GM19193 (cell line): ENCODE measurements around the gene INTS14.

Experiments
- POLR2A ChIP-seq: IDR thresholded peaks from 4 replicates; pipeline ENCODE4 v1.6.1; 2011; ENCODE audit not compliant: insufficient read depth, insufficient read length; ENCODE audit errors: extremely low read depth

Gene INTS14

DNA sequence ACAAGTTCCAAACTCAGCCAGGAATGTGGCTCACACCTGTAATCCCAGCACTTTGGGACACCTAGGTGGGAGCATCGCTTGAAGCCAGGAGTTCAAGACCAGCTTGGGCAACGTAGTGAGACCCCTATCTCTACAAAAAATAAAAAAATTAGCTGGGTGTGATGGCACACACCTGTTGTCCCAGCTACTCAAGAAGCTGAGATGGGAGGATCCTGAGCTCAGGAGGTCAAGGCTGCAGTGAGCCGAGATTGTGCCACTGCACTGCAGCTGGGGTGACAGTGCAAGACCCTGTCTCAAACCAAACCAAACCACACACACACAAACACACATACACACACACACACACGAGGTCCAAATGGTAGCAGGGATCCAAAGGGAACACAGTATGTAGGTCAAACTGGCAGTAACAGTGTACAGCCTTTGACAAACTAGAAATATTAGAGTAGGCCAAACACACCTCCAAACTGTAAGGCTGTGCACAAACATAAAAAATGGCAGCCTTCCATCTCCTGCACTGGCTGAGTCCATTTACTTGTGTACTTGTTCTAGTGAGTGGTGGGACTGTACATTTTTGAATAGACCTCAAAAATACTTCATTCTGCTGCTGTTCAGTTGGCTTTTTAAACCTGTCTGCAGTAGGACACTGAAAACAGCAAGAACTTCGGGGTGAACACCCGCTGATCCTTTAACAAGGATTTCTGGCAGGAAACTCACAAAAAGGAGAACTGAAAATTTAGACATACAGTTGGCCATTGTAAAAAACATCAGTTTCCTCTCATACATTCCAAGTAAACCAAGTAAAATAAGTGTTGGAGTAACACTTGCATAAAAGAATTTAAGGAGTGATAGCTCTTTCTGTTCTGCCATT lies 33.6 kb downstream of the INTS14 start:
- no peak for TF ChIP-seq POLR2A

DNA sequence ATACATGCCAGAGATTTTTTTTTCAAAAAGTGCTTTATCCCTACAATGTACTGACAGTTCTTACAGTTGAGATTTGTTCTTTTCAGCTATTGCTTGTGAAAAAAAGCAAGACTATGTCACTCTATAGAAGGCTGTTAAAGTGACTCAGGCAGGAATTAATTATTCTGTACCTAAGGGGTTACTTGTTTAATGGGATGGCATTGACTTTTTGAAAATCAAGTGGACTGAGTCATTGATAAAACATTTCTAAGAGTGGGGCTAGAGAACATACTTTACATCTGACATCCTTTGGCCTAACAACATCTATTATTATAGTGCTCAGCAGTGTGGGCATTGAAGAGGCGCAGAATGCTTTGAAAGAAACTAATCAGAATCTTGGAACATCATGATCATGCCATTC lies 34.3 kb downstream of the INTS14 start:
- TF ChIP-seq POLR2A: no peak

DNA sequence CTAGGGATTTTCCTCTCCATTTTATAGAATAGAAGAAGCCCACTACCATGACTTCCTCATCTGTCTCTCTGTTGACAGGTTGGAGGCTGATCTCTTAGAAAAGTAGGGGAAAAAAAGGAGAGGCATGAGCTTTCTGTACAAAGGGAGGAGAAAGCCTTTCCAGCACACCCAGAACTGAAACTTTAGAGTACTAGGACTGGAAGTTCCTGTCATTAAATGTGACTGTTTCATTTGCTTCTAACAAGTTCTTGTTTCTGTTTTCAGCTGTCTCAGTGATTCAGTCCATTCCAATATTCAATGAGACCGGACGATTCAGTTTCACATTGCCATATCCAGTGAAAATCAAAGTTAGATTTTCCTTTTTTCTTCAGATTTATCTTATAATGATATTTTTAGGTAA lies 39.0 kb downstream of the INTS14 start:
- TF ChIP-seq POLR2A: no peak

DNA sequence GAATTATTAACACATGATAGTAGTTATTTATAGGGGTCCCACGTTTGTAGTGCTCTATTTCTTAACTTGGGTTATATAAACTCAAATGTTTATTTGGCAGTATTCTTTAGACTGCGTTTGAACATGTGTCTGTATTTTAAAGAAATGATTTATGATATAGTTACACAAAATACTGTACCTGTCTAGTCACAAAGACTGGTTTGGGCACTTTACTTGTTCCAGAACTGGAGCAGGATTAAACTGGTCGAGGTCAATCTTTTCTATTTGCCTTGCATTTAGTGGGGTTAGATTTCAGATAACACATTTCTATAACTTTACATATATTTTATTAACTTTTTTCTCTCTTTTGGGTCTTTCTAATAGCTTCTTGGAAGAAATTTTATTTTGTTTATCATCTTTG lies 41.2 kb downstream of the INTS14 start:
- TF ChIP-seq POLR2A: no peak

DNA sequence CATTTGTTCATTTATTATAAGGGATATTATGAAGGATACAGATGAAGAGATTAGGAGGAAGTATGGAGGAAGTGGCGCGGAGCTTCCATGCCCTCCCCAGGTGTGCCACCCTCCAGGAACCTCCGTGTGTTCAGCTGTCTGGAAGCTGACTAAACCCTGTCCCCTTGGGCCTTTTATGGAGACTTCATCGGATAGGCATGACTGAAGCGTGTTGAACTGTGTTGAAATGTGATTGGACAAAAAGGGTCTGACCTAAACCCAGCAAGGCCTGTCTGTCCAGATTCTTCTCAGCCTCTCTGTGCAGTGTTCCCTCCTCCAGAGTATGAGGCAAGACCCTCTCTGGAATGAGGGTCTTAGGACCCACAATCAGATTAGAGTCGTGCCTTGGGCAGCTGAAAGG lies 49.0 kb downstream of the INTS14 start:
- no peak for TF ChIP-seq POLR2A

DNA sequence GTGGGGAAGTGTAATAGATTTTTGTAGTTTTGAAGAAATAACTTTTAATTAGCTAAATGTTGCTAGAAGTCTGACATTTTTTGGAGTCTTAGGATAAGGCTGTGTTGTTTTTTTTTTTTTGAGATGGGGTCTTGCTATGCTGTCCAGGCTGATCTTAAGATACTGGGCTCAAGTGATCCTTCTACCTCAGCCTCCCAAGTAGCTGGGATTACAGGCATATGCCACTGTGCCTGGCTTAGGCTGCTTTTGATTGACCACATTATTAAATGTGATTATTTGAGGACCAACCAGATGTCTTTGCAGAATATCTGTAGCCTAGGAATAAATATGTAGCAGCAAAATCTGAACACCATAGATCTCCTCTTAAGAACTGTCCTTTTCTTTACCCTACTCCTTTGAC lies 51.0 kb downstream of the INTS14 start:
- no peak for TF ChIP-seq POLR2A

DNA sequence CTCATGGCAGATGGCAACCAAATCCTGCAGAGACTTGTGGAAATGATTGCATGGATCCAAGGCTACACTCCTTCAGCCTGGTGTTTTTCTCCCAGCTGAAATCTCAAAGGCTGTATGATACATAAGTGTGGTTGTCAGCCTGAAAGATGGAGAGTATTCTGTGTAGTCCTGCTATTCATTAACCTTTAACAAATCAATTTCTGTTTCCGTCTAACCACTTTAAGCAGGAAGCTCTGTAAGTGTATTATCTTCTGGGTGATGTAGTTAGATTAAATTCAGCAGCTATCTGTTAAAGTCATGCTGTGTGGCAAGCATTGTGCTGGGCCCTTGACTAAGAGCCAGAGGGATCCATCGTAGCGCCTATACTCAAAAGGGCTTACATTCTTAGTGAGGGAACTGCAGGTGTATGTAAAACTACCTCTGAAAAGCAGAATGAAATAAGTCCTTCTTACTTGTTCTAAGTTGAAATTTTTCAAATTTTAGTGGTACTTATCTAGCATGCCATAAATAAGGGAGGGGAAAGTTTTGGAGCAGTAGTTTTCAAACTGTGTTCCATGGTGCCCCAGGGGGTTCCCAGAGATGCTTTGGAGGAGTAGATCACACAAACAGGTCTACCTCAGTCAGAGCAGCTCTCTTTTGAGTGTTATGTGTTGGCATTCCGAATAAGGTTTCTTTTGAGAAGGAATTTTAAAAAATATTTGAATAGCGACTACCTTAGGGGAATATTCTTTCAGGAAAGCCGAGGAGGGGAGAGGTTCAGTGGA lies 51.8 kb downstream of the INTS14 start:
- TF ChIP-seq POLR2A: no peak

DNA sequence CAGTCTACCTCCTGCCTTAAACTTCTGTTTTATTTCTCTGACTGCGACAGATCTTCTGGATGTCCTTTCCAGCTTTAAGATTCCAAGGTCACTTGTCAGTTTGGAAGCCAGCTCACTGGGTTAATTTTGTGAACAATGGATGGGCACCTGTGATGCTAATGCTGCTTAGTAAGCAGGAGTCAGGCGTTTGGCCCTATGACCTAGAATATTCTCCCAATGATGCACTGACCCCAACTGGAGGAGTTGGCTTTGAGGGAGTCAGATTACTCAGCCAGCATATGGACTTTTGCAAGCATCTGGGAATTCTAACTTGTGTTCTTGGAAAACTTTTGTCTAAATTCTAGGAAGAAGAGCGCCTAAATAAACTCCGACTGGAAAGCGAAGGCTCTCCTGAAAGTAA lies 52.6 kb downstream of the INTS14 start:
- no peak for TF ChIP-seq POLR2A

DNA sequence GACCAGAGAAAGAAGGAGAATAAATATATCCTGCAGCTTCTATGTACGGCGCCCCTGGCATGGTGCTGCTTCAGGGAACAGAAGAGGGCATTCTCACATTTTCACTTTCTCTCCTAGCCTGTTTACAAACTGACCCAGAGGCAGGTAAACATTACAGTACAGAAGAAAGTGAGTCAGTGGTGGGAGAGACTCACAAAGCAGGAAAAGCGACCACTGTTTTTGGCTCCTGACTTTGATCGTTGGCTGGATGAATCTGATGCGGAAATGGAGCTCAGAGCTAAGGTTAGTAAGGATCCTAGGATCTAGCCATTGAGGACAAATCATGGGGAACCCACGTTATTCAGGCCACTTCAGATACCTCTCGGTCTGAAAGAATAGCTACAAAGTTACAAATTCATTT lies 54.3 kb downstream of the INTS14 start:
- TF ChIP-seq POLR2A: no peak

DNA sequence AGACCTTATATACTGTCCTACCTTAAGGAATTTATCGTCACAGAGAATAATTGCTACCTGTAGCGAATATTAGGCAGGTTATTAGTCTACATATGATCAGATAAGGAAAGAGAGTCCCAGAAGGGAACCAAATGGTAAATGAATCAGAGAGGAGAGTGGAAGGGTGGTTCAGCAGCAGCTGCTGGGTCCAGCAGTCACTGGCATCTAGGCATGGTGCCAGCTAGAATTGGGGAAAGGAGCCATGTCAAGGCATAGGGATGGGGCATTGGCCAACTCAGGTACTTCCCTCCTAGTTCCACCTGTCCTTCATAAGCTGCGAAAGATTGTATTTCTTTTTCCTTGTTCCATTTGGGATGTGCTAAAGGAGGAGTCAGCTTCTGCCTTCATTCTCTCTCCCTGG lies 57.2 kb downstream of the INTS14 start:
- TF ChIP-seq POLR2A: no peak

DNA sequence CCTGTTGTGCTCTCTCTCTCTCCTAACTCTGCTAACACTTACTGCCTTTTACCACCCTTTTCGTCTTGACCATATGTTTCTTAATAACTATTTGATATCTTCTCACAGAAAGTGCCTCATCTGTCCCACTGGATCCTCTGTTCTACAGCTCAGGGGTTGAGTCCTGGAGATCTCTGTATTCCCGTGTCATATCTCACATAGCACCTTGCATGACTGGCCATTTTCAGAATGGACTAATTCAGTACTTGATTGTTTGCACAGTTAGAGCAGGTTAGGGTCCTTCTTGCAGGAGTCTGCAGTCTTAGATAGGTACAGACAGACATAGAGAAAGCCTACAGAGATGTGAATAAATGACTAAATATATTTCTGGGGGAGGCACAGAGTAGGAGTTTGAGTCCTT lies 59.7 kb downstream of the INTS14 start:
- no peak for TF ChIP-seq POLR2A

DNA sequence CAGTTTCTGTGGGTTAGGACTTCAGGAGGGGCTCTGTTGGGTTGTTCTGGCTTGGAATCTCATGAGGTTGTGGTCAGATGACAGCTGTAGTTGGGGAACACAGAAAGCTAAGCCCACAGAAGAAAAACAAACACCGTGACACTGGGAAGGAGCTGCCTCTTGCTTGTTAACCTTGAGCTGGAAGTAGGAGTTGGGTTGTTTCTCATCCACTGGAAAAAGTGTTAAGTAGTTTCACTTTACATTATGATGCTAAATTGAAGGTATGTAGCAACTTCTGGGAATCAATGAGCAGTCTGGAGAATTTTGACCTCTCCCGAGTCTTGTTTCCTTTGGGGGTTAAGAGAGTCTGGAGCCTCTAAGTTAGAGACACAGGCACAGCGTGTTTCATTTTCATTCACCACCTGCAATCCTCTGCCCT lies 60.2 kb downstream of the INTS14 start:
- no peak for TF ChIP-seq POLR2A

DNA sequence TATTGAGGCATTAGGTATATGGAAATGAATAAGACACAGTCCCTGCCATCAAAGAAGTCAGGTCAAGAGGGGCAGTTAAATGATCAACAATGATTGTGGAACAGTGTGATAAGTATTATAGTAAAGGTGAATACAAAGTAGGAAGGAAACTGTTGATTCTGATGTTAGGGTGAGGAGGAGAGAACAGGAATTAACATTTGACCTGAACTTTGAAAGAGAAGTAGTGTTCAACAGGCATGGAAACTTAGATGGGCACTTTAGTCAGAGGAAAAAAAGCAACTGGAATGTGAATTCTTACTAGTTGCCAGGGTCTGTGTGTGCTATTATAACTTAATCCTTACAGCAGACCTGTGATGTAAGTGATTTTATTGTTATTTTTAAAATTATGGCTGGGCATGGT lies 63.1 kb downstream of the INTS14 start:
- no peak for TF ChIP-seq POLR2A

DNA sequence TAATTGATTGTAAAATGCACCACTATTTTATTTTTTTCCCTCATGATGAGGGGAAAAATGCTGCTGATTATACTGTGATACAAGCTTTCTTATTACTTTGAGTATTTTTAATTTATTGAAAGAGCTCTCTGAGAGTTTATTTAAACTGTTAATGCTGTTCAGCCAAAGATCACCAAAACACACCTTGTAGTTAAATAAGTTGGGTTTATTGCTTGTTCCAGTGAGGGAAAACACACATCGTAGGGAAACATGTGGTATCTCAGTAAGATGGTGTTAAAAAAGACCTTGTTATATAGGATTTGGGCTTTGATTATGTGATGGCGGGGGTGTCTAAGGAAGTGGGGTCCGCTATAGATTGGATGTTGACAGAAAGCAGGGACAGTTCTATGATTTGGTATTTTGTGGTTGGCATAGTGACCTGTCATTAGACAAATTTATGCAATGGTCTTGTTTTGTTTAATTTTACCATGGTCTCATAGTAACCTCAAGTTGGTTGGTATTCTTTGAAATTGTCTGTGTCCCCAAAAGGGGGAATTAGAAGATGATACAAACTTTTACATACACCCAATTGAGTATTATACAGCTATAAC lies 69.6 kb downstream of the INTS14 start:
- no peak for TF ChIP-seq POLR2A

DNA sequence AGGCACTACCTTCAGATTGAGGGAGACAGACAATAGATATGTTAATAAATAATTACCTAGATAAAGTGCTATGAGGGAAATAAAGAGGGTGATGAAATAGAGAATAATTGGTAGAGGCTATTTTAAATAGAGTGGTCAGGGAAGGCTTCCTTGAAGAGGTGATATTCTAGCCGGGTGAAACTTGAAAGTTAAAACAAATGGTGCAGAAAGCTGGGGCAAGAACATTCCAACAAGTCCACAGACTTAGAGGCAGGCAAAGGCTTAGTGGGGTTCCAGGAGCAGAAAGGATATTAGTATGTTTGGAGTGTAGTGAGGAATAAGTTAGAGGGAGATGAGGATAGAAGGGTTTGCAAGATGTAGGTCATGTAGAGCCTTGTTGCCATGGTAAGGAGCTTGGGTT lies 70.6 kb downstream of the INTS14 start:
- TF ChIP-seq POLR2A: no peak

DNA sequence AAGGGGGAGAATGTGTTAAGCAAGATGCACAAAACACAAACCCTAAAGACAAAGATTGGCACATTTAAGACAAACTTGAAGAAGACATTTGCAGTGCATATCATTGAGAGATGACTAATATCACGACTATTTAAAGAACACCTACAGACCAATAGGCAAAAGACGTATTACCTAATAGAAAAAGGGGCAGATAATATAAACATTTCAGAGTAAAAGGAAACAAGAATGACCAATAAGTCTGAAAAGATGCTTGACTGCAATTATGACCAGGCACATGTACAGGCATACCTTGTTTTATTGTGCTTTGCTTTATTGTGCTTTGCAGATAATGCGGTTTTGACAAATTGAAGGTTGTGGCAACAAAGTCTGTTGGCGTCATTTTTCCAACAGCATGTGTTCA lies 75.7 kb downstream of the INTS14 start:
- no peak for TF ChIP-seq POLR2A
